Cardiac muscle cell (in vitro differentiated cells and primary cell): ENCODE measurements around the gene CNR2. TPM values are rescaled to one million over a fixed set of nuclear protein-coding genes. Genes with fewer than 3 reads are reported as not detected.

ENCODE experiments used
- DNase-seq, 2 donors: peaks; one replicate each; pipeline versions ENCODE4 v3.0.0 to v3.0.0-alpha.2; 2010 to 2017; ENCODE audit warnings: low read depth in 1 of 2, low spot score in 1 of 2
- H3K27ac ChIP-seq: fragments of 200-600 bp; sonication (generic); 2 replicates; pipeline ENCODE4 v1.5.1; 2016
- H3K27me3 ChIP-seq: fragments of 200-600 bp; sonication (generic); 2 replicates; pipeline ENCODE4 v1.6.0; 2016; ENCODE audit warnings: control low read depth
- H3K36me3 ChIP-seq: fragments of 200-600 bp; sonication (generic); 2 replicates; pipeline ENCODE4 v1.5.1; 2016; ENCODE audit warnings: control low read depth
- H3K4me1 ChIP-seq: fragments of 200-600 bp; sonication (generic); 2 replicates; pipeline ENCODE4 v1.8.1; 2017; ENCODE audit warnings: low read depth, mild to moderate bottlenecking, mixed run types
- H3K4me3 ChIP-seq: fragments of 200-600 bp; sonication (generic); 2 replicates; pipeline ENCODE4 v1.5.1; 2016; ENCODE audit warnings: mild to moderate bottlenecking
- H3K9me3 ChIP-seq: fragments of 200-600 bp; sonication (generic); 2 replicates; pipeline ENCODE4 v1.5.1; 2017; ENCODE audit warnings: low read depth, mild to moderate bottlenecking, control low read depth
- polyA plus RNA-seq: library from polyadenylated mRNA; unstranded; fragments of >200 nt; fragmentation: Nextera tagmentation; extraction: Ambion mirVana; gene quantifications from 2 replicates; pipeline ENCODE4 v1.2.1, GENCODE V29; 2016
- total RNA-seq: library from RNA; depleted of rRNA; stranded (reverse); fragments of >200 nt; gene quantifications from 2 replicates; pipeline ENCODE4 v1.2.3, GENCODE V29; 2016
- TF ChIP-seq, protein P1 (sequence below): IDR thresholded peaks from 2 replicates; pipeline ENCODE4 v1.5.1; 2012; ENCODE audit warnings: low read depth, mild to moderate bottlenecking, low read length

Gene CNR2
- total and polyA plus RNA-seq, 2 experiments from 2014 or later = not detected

DNA sequence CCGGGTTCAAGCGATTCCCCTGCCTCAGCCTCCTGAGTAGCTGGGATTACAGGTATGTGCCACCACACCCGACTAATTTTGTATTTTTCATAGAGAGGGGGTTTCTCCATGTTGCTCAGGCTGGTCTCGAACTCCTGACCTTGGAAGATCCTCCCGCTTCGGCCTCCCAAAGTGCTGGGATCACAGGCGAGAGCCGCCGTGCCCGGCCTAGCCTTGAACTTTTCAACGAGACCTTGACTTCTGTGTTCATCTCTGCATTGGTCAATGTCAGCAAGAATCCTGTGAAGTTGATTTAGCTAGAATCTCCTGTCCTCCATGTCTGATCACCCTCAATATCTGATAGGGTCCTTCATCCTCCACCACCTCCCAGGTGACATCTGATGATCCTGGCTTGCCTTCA lies 11.4 kb upstream of the CNR2 start:
- Histone ChIP-seq H3K27ac (no peak overlapping the region), H3K4me3 (no peak overlapping the region)
- TF ChIP-seq, protein P1, sequence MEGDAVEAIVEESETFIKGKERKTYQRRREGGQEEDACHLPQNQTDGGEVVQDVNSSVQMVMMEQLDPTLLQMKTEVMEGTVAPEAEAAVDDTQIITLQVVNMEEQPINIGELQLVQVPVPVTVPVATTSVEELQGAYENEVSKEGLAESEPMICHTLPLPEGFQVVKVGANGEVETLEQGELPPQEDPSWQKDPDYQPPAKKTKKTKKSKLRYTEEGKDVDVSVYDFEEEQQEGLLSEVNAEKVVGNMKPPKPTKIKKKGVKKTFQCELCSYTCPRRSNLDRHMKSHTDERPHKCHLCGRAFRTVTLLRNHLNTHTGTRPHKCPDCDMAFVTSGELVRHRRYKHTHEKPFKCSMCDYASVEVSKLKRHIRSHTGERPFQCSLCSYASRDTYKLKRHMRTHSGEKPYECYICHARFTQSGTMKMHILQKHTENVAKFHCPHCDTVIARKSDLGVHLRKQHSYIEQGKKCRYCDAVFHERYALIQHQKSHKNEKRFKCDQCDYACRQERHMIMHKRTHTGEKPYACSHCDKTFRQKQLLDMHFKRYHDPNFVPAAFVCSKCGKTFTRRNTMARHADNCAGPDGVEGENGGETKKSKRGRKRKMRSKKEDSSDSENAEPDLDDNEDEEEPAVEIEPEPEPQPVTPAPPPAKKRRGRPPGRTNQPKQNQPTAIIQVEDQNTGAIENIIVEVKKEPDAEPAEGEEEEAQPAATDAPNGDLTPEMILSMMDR = no peak

DNA sequence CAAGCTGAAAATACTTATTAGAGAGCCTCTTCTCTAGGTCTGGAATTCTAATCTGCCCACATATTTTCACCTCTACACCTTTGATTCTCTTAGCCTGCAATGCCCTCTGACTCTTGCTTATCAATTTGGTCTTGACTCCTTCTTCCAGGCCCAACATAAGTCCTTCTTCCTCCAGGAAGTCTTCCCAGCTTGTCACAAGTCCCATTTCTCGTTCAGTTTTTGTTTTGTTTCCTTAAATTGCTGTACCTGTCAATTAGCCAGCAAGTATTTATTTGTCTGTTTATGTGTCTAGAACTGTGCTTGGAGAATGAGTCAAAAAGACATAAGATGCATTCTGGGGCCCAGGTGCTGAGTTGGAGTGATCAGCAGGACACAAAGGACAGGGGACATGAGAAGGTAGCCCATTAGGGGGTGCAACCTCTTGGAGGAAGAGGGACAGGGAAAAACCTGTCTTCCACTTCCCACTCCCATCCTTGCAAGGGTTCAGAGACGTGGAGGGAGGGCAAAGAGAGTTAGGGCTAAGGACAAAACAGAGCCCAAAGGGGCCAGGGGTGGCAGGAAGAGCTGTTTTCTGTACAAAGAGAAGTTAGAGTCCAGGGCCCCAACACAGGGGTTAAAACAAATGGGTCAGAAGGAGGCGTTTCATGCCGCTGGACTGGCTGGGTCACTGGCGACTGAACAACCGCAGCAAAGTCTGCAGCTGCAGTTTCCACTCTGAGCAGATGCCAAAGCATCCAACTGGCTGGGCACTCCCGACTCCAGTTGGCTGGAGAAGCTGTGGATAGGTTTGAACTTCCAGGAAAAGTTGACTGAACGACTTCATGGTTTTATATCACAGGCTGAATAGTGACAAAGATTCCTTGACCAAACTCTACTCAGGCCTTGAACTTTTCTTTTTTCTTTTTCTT lies 10.7 kb upstream of the CNR2 start:
- no peaks in the 10 kb centered on the region for H3K36me3 ChIP-seq
- no peaks in the 10 kb centered on the region for H3K9me3 ChIP-seq
- H3K27ac ChIP-seq = no peak overlapping the region
- H3K4me1 ChIP-seq = peaks cover 13% of the 10 kb centered on the region
- no peak overlapping the region for H3K4me3 ChIP-seq
- no peaks in the 10 kb centered on the region for H3K27me3 ChIP-seq
- TF ChIP-seq, protein P1 = no peak
- DNase-seq = peak in 1 of 2 donors; percentile 29

More for the DNA sequence above, 11.4 kb upstream of the CNR2 start:
- Histone ChIP-seq H3K9me3 (no peaks in the 10 kb centered on the region), H3K27me3 (no peaks in the 10 kb centered on the region), H3K36me3 (no peaks in the 10 kb centered on the region), H3K4me1 (peaks cover 13% of the 10 kb centered on the region)
- no peak for DNase-seq

DNA sequence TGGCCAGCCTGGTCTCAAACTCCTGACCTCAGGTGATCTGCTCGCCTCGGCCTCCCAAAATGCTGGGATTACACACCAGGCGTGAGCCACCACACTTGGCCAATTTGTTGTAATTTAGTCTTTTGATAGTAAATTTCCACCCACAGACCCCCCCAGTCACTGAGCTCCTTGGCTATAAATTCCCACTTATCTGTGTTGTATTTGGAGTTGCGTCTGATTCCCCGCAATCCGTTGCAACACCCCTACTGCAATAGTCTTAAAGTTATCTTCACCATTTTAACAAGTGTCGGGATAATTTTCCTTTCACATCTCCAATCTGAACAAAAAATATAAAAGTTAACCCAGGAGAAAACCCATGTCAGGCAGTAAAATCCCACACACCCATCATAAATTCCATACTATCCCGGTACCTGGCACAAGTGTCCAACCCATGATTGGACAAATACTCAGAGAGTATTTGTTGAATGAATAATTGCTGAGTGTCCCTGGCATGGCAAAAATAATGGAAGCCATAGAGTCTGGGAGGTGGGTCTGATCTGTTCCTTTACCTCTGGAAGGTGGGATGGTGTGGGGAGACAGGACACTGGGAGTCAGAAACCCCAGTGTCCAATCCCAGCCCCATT lies 9.3 kb upstream of the CNR2 start:
- H3K27me3 ChIP-seq = no peaks in the 10 kb centered on the region
- peak in 1 of 2 donors; percentile 18 for DNase-seq
- H3K27ac ChIP-seq = no peak overlapping the region
- H3K4me3 ChIP-seq = no peak overlapping the region
- TF ChIP-seq, protein P1 = no peak
- no peaks in the 10 kb centered on the region for H3K36me3 ChIP-seq
- H3K4me1 ChIP-seq = peaks cover 13% of the 10 kb centered on the region
- H3K9me3 ChIP-seq = no peaks in the 10 kb centered on the region

- H3K27ac ChIP-seq = no peak overlapping the region
- peaks cover 13% of the 10 kb centered on the region for H3K4me1 ChIP-seq
- H3K4me3 ChIP-seq = no peak overlapping the region
- no peaks in the 10 kb centered on the region for H3K36me3 ChIP-seq
- no peaks in the 10 kb centered on the region for H3K27me3 ChIP-seq
- H3K9me3 ChIP-seq = no peaks in the 10 kb centered on the region
- TF ChIP-seq, protein P1 = peak; percentile 78
- DNase-seq = peak; percentile 79 to 83
Observed at GRCh38 chr1:23916209-23917131, 3.3 kb upstream of the CNR2 start.

- Histone ChIP-seq H3K27me3 (no peaks in the 10 kb centered on the region), H3K4me1 (peaks cover 8% of the 10 kb centered on the region), H3K36me3 (no peaks in the 10 kb centered on the region), H3K27ac (no peak overlapping the region), H3K4me3 (no peak overlapping the region), H3K9me3 (no peaks in the 10 kb centered on the region)
- TF ChIP-seq, protein P1 = no peak
- no peak for DNase-seq
Observed at GRCh38 chr1:23915466-23915865, 2.3 kb upstream of the CNR2 start.
